ENCODE results near the gene TOP2A.

TOP2A gene

GRCh38 chr17:40452216-40452787 is 34.6 kb upstream of the TOP2A start:
- 92% methylated on average over 6 of the region's 7 CpGs; no CpG with 5 or more reads in 1 of the 2 experiments for WGBS, 2 experiments (ENCODE audit: insufficient coverage in 2 of 2)
- H3K36me3 ChIP-seq (ENCODE audit: control insufficient read depth, insufficient read depth, low read length), result peaks cover 86% of the 10 kb centered on the region
- no peak overlapping the region for H3K4me3 ChIP-seq (ENCODE audit: extremely low read depth, insufficient read depth, low read length, poor library complexity, severe bottlenecking)
- peak overlapping the region; percentile 4 for H3K27ac ChIP-seq (ENCODE audit: low read depth, low read length, severe bottlenecking)
- peaks cover 22% of the 10 kb centered on the region for H3K4me1 ChIP-seq (ENCODE audit: control insufficient read depth, insufficient read depth, low read length, poor library complexity, severe bottlenecking)
- no peaks in the 10 kb centered on the region for H3K9me3 ChIP-seq (ENCODE audit: control insufficient read depth, low read length)

GRCh38 chr17:40451420-40451819 is 33.7 kb upstream of the TOP2A start:
- Histone ChIP-seq H3K27ac (ENCODE audit: low read depth, low read length, severe bottlenecking) (no peak overlapping the region), H3K4me3 (ENCODE audit: extremely low read depth, insufficient read depth, low read length, poor library complexity, severe bottlenecking) (no peak overlapping the region), H3K4me1 (ENCODE audit: control insufficient read depth, insufficient read depth, low read length, poor library complexity, severe bottlenecking) (peaks cover 18% of the 10 kb centered on the region), H3K36me3 (ENCODE audit: control insufficient read depth, insufficient read depth, low read length) (peaks cover 86% of the 10 kb centered on the region), H3K9me3 (ENCODE audit: control insufficient read depth, low read length) (no peaks in the 10 kb centered on the region)
- 90 to 92% methylated on average over 4 to 6 of the region's 6 CpGs for WGBS, 2 experiments (ENCODE audit: insufficient coverage in 2 of 2)

GRCh38 chr17:40450175-40450574 is 32.5 kb upstream of the TOP2A start:
- H3K36me3 ChIP-seq (ENCODE audit: control insufficient read depth, insufficient read depth, low read length), result peaks cover 81% of the 10 kb centered on the region
- no peak overlapping the region for H3K27ac ChIP-seq (ENCODE audit: low read depth, low read length, severe bottlenecking)
- H3K4me3 ChIP-seq (ENCODE audit: extremely low read depth, insufficient read depth, low read length, poor library complexity, severe bottlenecking), result no peak overlapping the region
- H3K9me3 ChIP-seq (ENCODE audit: control insufficient read depth, low read length), result no peaks in the 10 kb centered on the region
- 100% methylated on average over 3 of the region's 3 CpGs; no CpG with 5 or more reads in 1 of the 2 experiments for WGBS, 2 experiments (ENCODE audit: insufficient coverage in 2 of 2)
- peaks cover 28% of the 10 kb centered on the region for H3K4me1 ChIP-seq (ENCODE audit: control insufficient read depth, insufficient read depth, low read length, poor library complexity, severe bottlenecking)

- Histone ChIP-seq H3K4me3 (ENCODE audit: extremely low read depth, insufficient read depth, low read length, poor library complexity, severe bottlenecking) (no peak overlapping the region), H3K4me1 (ENCODE audit: control insufficient read depth, insufficient read depth, low read length, poor library complexity, severe bottlenecking) (peaks cover 29% of the 10 kb centered on the region), H3K9me3 (ENCODE audit: control insufficient read depth, low read length) (no peaks in the 10 kb centered on the region), H3K36me3 (ENCODE audit: control insufficient read depth, insufficient read depth, low read length) (peaks cover 67% of the 10 kb centered on the region), H3K27ac (ENCODE audit: low read depth, low read length, severe bottlenecking) (no peak overlapping the region)
- 90 to 95% methylated on average over 4 to 5 of the region's 7 CpGs for WGBS, 2 experiments (ENCODE audit: insufficient coverage in 2 of 2)
These were observed 31.1 kb upstream of the TOP2A start for GRCh38 chr17:40448639-40449261.

- no peak overlapping the region for H3K4me3 ChIP-seq (ENCODE audit: extremely low read depth, insufficient read depth, low read length, poor library complexity, severe bottlenecking)
- peaks cover 62% of the 10 kb centered on the region for H3K36me3 ChIP-seq (ENCODE audit: control insufficient read depth, insufficient read depth, low read length)
- 88 to 90% methylated on average over 7 to 8 of the region's 8 CpGs for WGBS, 2 experiments (ENCODE audit: insufficient coverage in 2 of 2)
- H3K9me3 ChIP-seq (ENCODE audit: control insufficient read depth, low read length), result no peaks in the 10 kb centered on the region
- H3K27ac ChIP-seq (ENCODE audit: low read depth, low read length, severe bottlenecking), result no peak overlapping the region
- H3K4me1 ChIP-seq (ENCODE audit: control insufficient read depth, insufficient read depth, low read length, poor library complexity, severe bottlenecking), result peaks cover 28% of the 10 kb centered on the region
These were observed 30.5 kb upstream of the TOP2A start for GRCh38 chr17:40448213-40448638.

- WGBS, 2 experiments (ENCODE audit: insufficient coverage in 2 of 2), result 91 to 97% methylated on average over 4 of the region's 4 CpGs
- no peaks in the 10 kb centered on the region for H3K9me3 ChIP-seq (ENCODE audit: control insufficient read depth, low read length)
- H3K4me3 ChIP-seq (ENCODE audit: extremely low read depth, insufficient read depth, low read length, poor library complexity, severe bottlenecking), result no peak overlapping the region
- H3K36me3 ChIP-seq (ENCODE audit: control insufficient read depth, insufficient read depth, low read length), result peaks cover 57% of the 10 kb centered on the region
- H3K27ac ChIP-seq (ENCODE audit: low read depth, low read length, severe bottlenecking), result no peak overlapping the region
- H3K4me1 ChIP-seq (ENCODE audit: control insufficient read depth, insufficient read depth, low read length, poor library complexity, severe bottlenecking), result peaks cover 25% of the 10 kb centered on the region
These were observed 30.1 kb upstream of the TOP2A start for GRCh38 chr17:40447806-40448205.

GRCh38 chr17:40447148-40447644 is 29.5 kb upstream of the TOP2A start:
- H3K27ac ChIP-seq (ENCODE audit: low read depth, low read length, severe bottlenecking), result no peak overlapping the region
- peaks cover 51% of the 10 kb centered on the region for H3K36me3 ChIP-seq (ENCODE audit: control insufficient read depth, insufficient read depth, low read length)
- peaks cover 19% of the 10 kb centered on the region for H3K4me1 ChIP-seq (ENCODE audit: control insufficient read depth, insufficient read depth, low read length, poor library complexity, severe bottlenecking)
- no peak overlapping the region for H3K4me3 ChIP-seq (ENCODE audit: extremely low read depth, insufficient read depth, low read length, poor library complexity, severe bottlenecking)
- WGBS, 2 experiments (ENCODE audit: insufficient coverage in 2 of 2), result 93 to 95% methylated on average over 6 of the region's 8 CpGs
- H3K9me3 ChIP-seq (ENCODE audit: control insufficient read depth, low read length), result no peaks in the 10 kb centered on the region

- Histone ChIP-seq H3K4me1 (ENCODE audit: control insufficient read depth, insufficient read depth, low read length, poor library complexity, severe bottlenecking) (peaks cover 14% of the 10 kb centered on the region), H3K36me3 (ENCODE audit: control insufficient read depth, insufficient read depth, low read length) (peaks cover 41% of the 10 kb centered on the region), H3K9me3 (ENCODE audit: control insufficient read depth, low read length) (no peaks in the 10 kb centered on the region), H3K4me3 (ENCODE audit: extremely low read depth, insufficient read depth, low read length, poor library complexity, severe bottlenecking) (peak overlapping the region; percentile 76), H3K27ac (ENCODE audit: low read depth, low read length, severe bottlenecking) (no peak overlapping the region)
- 83 to 92% methylated on average over 3 to 5 of the region's 11 CpGs for WGBS, 2 experiments (ENCODE audit: insufficient coverage in 2 of 2)
These were observed 28.2 kb upstream of the TOP2A start for GRCh38 chr17:40445751-40446468.

- Histone ChIP-seq H3K9me3 (ENCODE audit: control insufficient read depth, low read length) (no peaks in the 10 kb centered on the region), H3K27ac (ENCODE audit: low read depth, low read length, severe bottlenecking) (peak overlapping the region; percentile 52), H3K4me3 (ENCODE audit: extremely low read depth, insufficient read depth, low read length, poor library complexity, severe bottlenecking) (peak overlapping the region; percentile 76), H3K36me3 (ENCODE audit: control insufficient read depth, insufficient read depth, low read length) (peaks cover 30% of the 10 kb centered on the region), H3K4me1 (ENCODE audit: control insufficient read depth, insufficient read depth, low read length, poor library complexity, severe bottlenecking) (peaks cover 14% of the 10 kb centered on the region)
- WGBS, 2 experiments (ENCODE audit: insufficient coverage in 2 of 2), result 6 to 10% methylated on average over 8 to 12 of the region's 15 CpGs
These were observed 26.5 kb upstream of the TOP2A start for GRCh38 chr17:40443988-40444899.

Measured in mesodermal cell (in vitro differentiated cells).